Mesothelial cell of epicardium (in vitro differentiated cells): ENCODE results near the gene PPP1R14C. TPM values are rescaled to one million over a fixed set of nuclear protein-coding genes. Genes with fewer than 3 reads are reported as not detected.

Experiments
- DNase-seq, 2 experiments: peaks; one replicate each; pipeline ENCODE4 v3.0.0; 2021; ENCODE audit warnings: low spot score in 2 of 2; ENCODE audit not compliant: unreplicated experiment in 2 of 2
- H3K27ac Mint-ChIP-seq: 2 replicates; pipeline ENCODE4 v1.8.0; 2021; ENCODE audit warnings: mixed read lengths
- H3K27me3 Mint-ChIP-seq: 2 replicates; pipeline ENCODE4 v1.8.0; 2021; ENCODE audit warnings: low read depth, mixed read lengths
- H3K36me3 Mint-ChIP-seq: 2 replicates; pipeline ENCODE4 v1.8.0; 2021; ENCODE audit warnings: mixed read lengths
- H3K4me1 Mint-ChIP-seq: 2 replicates; pipeline ENCODE4 v1.8.0; 2021; ENCODE audit warnings: mixed read lengths
- H3K4me3 Mint-ChIP-seq: 2 replicates; pipeline ENCODE4 v1.8.0; 2021; ENCODE audit warnings: mild to moderate bottlenecking, moderate library complexity, mixed read lengths
- H3K9me3 Mint-ChIP-seq: 2 replicates; pipeline ENCODE4 v1.8.0; 2021; ENCODE audit warnings: mixed read lengths
- total RNA-seq: library from RNA; stranded (reverse); gene quantifications from 3 replicates; pipeline ENCODE4 v1.2.1, GENCODE V29; 2021
- TF ChIP-seq, protein P1 (sequence below): fragments of 200-600 bp; sonication (generic); IDR thresholded peaks from one replicate; pipeline ENCODE4 v1.5.0; 2021; ENCODE audit warnings: antibody characterized with exemption; ENCODE audit not compliant: unreplicated experiment

PPP1R14C gene
- total RNA-seq, 1 donor from 2014 or later = 0.27 TPM

DNA sequence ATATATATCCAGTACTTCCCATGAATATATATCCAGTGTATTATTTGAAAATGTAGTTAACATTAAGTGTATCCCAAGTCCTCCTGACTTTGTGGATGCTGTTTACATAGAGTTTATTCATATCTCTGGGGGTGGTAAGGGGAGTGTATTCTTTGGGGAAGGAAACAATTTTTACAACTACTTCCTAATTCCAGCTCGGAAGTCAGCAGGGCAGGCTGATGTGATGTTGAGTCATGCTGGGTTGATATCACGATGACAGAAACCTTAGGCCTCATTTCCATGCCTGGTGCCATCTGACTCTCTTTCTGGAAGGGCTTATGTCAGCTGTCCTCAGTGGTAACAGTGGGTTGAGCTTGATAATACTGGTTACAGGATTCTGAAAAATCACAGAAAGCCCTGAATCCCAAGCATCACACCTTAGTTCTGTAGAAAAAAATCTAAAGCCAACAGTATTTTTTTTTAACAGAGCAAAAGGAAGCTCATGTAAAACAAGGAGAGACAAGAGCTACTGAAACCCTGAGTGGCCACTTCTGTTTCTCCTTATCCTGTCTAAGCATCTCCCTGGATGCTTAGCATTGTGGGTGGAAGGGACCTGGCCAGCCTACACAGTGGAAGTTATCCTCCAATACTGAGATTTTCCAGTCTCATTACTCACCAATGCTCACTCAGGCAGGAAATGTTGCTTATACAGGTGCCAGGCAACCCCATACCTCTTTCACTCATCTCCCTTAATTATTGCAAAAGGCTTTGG is 150.8 kb downstream of the PPP1R14C start:
- no peak overlapping the region for H3K27ac Mint-ChIP-seq
- peaks cover 2% of the 10 kb centered on the region for H3K36me3 Mint-ChIP-seq
- H3K4me3 Mint-ChIP-seq = no peak overlapping the region
- TF ChIP-seq, protein P1, sequence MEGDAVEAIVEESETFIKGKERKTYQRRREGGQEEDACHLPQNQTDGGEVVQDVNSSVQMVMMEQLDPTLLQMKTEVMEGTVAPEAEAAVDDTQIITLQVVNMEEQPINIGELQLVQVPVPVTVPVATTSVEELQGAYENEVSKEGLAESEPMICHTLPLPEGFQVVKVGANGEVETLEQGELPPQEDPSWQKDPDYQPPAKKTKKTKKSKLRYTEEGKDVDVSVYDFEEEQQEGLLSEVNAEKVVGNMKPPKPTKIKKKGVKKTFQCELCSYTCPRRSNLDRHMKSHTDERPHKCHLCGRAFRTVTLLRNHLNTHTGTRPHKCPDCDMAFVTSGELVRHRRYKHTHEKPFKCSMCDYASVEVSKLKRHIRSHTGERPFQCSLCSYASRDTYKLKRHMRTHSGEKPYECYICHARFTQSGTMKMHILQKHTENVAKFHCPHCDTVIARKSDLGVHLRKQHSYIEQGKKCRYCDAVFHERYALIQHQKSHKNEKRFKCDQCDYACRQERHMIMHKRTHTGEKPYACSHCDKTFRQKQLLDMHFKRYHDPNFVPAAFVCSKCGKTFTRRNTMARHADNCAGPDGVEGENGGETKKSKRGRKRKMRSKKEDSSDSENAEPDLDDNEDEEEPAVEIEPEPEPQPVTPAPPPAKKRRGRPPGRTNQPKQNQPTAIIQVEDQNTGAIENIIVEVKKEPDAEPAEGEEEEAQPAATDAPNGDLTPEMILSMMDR = no peak
- DNase-seq = no peak
- peaks cover 19% of the 10 kb centered on the region for H3K4me1 Mint-ChIP-seq
- H3K27me3 Mint-ChIP-seq = no peaks in the 10 kb centered on the region
- H3K9me3 Mint-ChIP-seq = peaks cover 16% of the 10 kb centered on the region

DNA sequence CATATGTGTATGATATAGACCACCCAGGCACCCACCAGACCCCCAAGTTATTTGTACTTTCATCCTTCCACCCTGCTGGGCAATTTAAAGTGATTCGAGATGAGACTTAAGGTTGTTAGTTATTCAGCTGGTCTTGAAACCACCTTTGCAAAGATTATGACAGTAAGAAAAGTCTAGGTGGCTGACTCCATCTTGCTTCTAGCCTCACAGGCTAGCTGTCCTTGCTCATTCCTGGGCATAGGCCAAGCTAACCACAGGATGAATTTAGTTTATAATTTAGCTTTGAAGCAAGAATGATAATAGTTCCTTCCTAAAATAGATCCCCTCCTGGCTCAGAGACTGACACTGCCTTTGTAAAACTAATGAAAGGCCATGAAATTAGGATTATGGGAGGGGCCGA is 154.0 kb downstream of the PPP1R14C start:
- Mint-ChIP-seq H3K4me3 (no peak overlapping the region), H3K27ac (no peak overlapping the region), H3K36me3 (peaks cover 2% of the 10 kb centered on the region), H3K9me3 (peaks cover 16% of the 10 kb centered on the region), H3K27me3 (no peaks in the 10 kb centered on the region), H3K4me1 (no peaks in the 10 kb centered on the region)
- no peak for DNase-seq
- TF ChIP-seq, protein P1 = no peak

DNA sequence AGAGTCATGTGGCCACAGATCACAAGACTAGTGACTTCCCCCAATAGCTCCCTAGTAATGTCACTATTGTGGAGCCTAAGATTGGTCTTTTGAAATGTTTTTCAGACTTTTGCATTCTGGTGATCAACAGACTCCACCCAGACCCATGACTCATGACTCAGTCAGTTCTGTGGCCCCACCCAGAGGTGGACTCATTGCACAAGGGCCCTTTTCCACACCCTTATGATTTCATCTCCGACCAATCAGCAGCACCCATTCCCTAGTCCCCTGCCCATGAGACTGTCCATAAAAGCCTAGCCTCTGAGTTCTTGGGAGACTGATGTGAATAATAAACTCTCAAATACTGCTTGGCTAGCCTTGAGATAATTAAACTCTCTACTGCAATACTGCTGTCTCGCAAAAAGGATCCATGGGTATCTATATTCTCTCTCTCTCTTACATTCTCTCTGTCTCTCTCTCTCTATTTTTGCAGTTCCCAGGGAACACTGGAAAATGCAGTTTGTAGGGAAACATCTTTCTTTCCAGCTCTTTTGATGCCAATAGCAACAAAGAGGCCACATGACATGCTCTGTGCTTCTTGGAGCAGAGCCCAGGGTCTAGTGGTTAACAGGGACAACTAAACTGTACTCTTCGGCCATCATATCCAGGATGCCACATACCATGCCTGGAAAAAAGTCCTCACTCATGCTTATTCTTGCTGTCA is 154.6 kb downstream of the PPP1R14C start:
- H3K27me3 Mint-ChIP-seq = no peaks in the 10 kb centered on the region
- no peak for DNase-seq
- TF ChIP-seq, protein P1 = no peak
- no peak overlapping the region for H3K4me3 Mint-ChIP-seq
- H3K4me1 Mint-ChIP-seq = no peaks in the 10 kb centered on the region
- H3K9me3 Mint-ChIP-seq = peaks cover 16% of the 10 kb centered on the region
- H3K36me3 Mint-ChIP-seq = peaks cover 2% of the 10 kb centered on the region
- no peak overlapping the region for H3K27ac Mint-ChIP-seq

DNA sequence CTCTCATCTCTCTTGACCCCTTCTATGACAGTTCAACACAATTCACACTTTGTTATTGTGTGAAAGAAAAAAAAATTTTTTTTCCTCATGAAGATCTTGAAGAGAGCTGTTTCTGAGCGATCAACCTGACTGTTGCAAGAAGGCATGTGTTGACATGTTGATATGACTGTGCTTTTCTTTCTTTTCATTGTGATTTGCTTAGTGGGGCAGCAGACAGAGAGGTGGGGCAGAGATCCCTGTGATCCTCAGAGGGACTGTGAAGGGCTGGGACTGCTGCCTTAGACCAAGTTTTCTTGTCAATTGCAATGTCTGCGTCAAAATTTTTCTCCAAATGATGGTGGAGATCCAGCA is 155.2 kb downstream of the PPP1R14C start:
- no peak for DNase-seq
- Mint-ChIP-seq H3K4me1 (no peaks in the 10 kb centered on the region), H3K27ac (no peak overlapping the region), H3K36me3 (peaks cover 2% of the 10 kb centered on the region), H3K9me3 (peaks cover 16% of the 10 kb centered on the region), H3K4me3 (no peak overlapping the region), H3K27me3 (no peaks in the 10 kb centered on the region)
- TF ChIP-seq, protein P1 = no peak

DNA sequence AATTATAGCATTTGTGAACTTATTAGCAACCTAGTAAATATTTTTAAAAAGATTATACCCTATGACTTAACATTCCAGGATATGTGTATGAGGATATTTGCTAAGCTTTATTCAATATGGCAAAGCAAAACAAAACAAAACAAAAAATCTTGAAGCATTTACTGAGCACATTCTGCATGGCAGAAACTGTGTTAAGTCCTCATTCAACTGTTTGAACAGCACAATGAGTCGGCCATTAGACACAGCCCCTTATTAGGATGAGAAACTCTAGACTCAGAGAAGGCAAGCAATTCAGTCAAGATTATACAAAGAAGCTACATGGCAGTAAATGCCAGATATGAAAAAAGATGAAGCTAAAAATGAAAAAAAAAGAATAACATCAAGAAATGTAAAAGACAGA is 155.8 kb downstream of the PPP1R14C start:
- H3K4me1 Mint-ChIP-seq = no peaks in the 10 kb centered on the region

More for the DNA sequence above, 155.8 kb downstream of the PPP1R14C start:
- Mint-ChIP-seq H3K36me3 (peaks cover 2% of the 10 kb centered on the region), H3K27me3 (no peaks in the 10 kb centered on the region), H3K4me3 (no peak overlapping the region), H3K27ac (no peak overlapping the region), H3K9me3 (peaks cover 16% of the 10 kb centered on the region)
- no peak for DNase-seq
- TF ChIP-seq, protein P1 = no peak

Other genes starting within 250 kb of the PPP1R14C start
- not detected in 3 replicates for gene RAET1E, start 244.9 kb upstream of the PPP1R14C start, total RNA-seq
- gene RAET1G, start 219.9 kb upstream of the PPP1R14C start, total RNA-seq = not detected in 3 replicates
- 0.23 to 0.42 TPM (median 0.24 TPM) in 3 replicates for gene ULBP2, start 201.0 kb upstream of the PPP1R14C start, total RNA-seq
- 0.07 to 0.11 TPM (median 0.11 TPM) in 3 replicates for gene ULBP1, start 179.1 kb upstream of the PPP1R14C start, total RNA-seq
- gene RAET1L, start 117.5 kb upstream of the PPP1R14C start, total RNA-seq = not detected in 3 replicates
- 4.3 to 6.4 TPM (median 5.4 TPM) in 3 replicates for gene ULBP3, start 73.9 kb upstream of the PPP1R14C start, total RNA-seq
- gene IYD, start 226.0 kb downstream of the PPP1R14C start, total RNA-seq = not detected in 3 replicates